Coronary artery (tissue), 2 donors: ENCODE results near the gene POFUT2.

Source experiments
- DNase-seq: peaks from one replicate; pipeline ENCODE4 v3.0.0-alpha.2; 2017; ENCODE audit warnings: low spot score
- H3K27ac ChIP-seq, 2 donors: fragments of 200-600 bp; sonication (generic); one replicate each; pipeline ENCODE4 v1.5.1; 2016 to 2019
- H3K4me3 ChIP-seq: fragments of 200-600 bp; sonication (generic); 2 replicates; pipeline ENCODE4 v1.5.1; 2016; ENCODE audit warnings: mild to moderate bottlenecking, moderate library complexity
- TF ChIP-seq, protein P1 (sequence below): fragments of 200-600 bp; sonication (generic); IDR thresholded peaks from one replicate; pipeline ENCODE4 v1.5.1; 2019; ENCODE audit warnings: antibody characterized with exemption

Gene POFUT2

DNA sequence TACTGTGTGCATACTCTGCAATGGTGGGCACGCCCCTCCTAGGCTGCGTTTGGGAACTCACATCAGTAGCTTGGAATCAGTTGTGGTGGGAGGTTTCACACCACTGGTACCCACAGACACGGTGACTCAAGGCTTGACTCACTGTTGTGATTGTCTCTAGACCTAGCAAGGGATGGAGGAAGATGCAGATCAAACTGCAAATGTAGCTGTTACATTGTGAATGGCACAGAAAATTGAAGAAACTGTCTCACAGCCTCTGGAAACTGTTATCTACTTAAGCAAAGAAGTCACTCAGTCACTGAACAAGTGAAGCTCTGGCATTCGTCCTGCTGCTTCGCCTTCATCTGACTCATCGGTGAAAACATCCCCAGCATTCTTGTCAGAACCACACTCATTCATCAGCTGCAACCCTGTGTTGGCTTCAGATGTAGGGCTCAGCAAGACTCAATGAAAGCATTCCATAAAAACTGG lies 59.5 kb downstream of the POFUT2 start:
- Histone ChIP-seq H3K27ac (peak overlapping the region in 1 of 2 donors; percentile 13), H3K4me3 (no peak overlapping the region)
- DNase-seq = no peak
- TF ChIP-seq, protein P1, sequence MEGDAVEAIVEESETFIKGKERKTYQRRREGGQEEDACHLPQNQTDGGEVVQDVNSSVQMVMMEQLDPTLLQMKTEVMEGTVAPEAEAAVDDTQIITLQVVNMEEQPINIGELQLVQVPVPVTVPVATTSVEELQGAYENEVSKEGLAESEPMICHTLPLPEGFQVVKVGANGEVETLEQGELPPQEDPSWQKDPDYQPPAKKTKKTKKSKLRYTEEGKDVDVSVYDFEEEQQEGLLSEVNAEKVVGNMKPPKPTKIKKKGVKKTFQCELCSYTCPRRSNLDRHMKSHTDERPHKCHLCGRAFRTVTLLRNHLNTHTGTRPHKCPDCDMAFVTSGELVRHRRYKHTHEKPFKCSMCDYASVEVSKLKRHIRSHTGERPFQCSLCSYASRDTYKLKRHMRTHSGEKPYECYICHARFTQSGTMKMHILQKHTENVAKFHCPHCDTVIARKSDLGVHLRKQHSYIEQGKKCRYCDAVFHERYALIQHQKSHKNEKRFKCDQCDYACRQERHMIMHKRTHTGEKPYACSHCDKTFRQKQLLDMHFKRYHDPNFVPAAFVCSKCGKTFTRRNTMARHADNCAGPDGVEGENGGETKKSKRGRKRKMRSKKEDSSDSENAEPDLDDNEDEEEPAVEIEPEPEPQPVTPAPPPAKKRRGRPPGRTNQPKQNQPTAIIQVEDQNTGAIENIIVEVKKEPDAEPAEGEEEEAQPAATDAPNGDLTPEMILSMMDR = no peak

- no peak for DNase-seq
- TF ChIP-seq, protein P1 = no peak
- Histone ChIP-seq H3K27ac (peak overlapping the region in 1 of 2 donors; percentile 13), H3K4me3 (no peak overlapping the region)
Observed at GRCh38 chr21:45227735-45228134, 60.0 kb downstream of the POFUT2 start.

GRCh38 chr21:45226540-45227326 lies 61.0 kb downstream of the POFUT2 start:
- no peak overlapping the region for H3K4me3 ChIP-seq
- DNase-seq = no peak
- TF ChIP-seq, protein P1 = no peak
- H3K27ac ChIP-seq = no peak overlapping the region

GRCh38 chr21:45225741-45226327 lies 61.9 kb downstream of the POFUT2 start:
- TF ChIP-seq, protein P1 = no peak
- H3K27ac ChIP-seq = no peak overlapping the region
- no peak for DNase-seq
- no peak overlapping the region for H3K4me3 ChIP-seq

DNA sequence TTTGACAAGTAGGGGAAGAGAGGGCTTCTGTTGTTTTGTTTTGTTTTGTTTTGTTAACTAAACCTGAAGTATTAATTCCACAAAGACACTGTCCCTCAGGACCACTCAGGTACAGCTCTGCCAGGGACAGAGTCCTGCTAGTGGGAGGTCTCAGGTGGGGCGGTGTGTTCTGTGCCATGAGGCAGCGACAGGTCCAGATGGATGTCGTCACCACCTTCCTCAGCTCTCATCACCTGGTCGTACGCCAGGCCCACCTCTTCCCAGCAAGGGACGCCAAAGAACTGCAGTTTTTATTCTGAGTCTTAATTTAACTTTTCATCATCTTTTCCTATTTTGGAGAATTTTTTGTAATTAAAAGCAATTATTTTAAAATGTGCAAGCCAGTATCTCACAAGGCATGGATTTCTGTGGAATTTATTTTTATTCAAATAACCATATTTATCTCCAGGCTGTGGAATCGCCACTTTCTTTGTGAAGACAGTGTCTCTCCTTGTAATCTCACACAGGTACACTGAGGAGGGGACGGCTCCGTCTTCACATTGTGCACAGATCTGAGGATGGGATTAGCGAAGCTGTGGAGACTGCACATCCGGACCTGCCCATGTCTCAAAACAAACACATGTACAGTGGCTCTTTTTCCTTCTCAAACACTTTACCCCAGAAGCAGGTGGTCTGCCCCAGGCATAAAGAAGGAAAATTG lies 62.5 kb downstream of the POFUT2 start:
- no peak overlapping the region for H3K27ac ChIP-seq
- no peak for DNase-seq
- no peak overlapping the region for H3K4me3 ChIP-seq
- TF ChIP-seq, protein P1 = no peak

- no peak overlapping the region for H3K4me3 ChIP-seq
Observed at GRCh38 chr21:45224189-45224938, 63.3 kb downstream of the POFUT2 start.

More at GRCh38 chr21:45224189-45224938, 63.3 kb downstream of the POFUT2 start:
- no peak for DNase-seq
- H3K27ac ChIP-seq = no peak overlapping the region
- TF ChIP-seq, protein P1 = no peak
